ENCODE results near the gene EML6.

DNA sequence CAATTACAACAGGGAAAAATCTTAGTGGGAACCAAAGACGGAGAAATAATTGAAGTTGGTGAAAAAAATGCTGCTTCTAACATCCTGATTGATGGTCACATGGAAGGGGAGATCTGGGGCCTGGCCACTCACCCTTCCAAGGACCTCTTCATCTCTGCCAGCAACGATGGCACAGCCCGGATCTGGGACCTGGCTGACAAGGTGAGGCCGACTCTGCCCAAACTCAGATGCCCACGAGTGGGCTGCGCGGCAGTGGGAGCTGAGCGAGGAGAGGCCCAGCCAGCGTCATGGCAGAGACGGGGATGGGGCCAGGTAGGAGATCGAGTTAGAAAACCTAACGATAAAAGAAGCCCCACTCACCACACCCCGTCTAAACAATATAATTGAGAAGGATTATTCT, 239.0 kb downstream of the EML6 start:
- no peak for TF ChIP-seq POLR2A (IDR thresholded peaks at IDR 0.05)
- TF ChIP-seq, protein P1, sequence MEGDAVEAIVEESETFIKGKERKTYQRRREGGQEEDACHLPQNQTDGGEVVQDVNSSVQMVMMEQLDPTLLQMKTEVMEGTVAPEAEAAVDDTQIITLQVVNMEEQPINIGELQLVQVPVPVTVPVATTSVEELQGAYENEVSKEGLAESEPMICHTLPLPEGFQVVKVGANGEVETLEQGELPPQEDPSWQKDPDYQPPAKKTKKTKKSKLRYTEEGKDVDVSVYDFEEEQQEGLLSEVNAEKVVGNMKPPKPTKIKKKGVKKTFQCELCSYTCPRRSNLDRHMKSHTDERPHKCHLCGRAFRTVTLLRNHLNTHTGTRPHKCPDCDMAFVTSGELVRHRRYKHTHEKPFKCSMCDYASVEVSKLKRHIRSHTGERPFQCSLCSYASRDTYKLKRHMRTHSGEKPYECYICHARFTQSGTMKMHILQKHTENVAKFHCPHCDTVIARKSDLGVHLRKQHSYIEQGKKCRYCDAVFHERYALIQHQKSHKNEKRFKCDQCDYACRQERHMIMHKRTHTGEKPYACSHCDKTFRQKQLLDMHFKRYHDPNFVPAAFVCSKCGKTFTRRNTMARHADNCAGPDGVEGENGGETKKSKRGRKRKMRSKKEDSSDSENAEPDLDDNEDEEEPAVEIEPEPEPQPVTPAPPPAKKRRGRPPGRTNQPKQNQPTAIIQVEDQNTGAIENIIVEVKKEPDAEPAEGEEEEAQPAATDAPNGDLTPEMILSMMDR (IDR thresholded peaks at IDR 0.05): no peak
- no peak for TF ChIP-seq POLR2AphosphoS5 (IDR thresholded peaks at IDR 0.05)
